SW 1271 (cell line): ENCODE measurements around the gene MLLT10.

Experiments used
- DNase-seq, 2 experiments: peaks; one replicate each; lab custom pipeline; 2025; lab: John Stamatoyannopoulos, UW

Gene MLLT10

DNA sequence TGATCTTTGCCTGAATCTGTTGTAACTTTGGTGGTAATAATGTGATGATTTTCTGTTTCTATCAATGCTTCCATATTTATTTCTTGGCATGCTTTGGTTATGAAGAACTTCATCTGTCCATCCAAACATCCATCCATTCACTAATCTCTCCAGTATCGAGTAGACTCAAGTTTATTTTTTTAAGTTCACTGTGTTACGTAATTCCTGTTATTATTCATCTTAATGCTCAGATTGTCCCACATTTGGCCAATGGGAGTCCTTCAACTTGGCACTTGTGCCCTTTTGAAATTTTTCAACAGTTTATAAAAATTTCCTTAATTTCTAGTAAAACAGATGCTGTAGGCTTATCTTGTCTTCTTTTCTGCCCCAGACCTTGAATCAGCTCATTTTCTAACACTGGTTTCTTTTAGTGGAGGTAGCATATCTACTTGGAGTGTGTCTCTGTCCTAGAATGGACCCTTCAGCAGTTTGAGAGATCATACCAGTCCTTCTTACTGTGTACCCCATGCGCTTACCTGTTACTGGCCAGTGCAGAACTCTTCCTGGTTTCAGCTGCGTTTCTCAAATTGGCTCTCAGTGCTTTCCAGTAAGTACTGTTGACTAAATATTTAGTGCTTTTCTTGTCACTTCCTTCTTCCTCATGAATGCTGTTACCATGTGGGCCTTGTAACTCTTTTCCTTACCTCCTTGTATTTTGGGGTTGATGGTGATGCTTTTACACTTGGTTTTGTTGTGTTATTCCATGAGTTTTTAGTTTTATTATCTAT, 100.8 kb downstream of the MLLT10 start:
- no peak for DNase-seq

- no peak for DNase-seq
Observed at GRCh38 chr10:21637795-21638194, 103.8 kb downstream of the MLLT10 start.

DNA sequence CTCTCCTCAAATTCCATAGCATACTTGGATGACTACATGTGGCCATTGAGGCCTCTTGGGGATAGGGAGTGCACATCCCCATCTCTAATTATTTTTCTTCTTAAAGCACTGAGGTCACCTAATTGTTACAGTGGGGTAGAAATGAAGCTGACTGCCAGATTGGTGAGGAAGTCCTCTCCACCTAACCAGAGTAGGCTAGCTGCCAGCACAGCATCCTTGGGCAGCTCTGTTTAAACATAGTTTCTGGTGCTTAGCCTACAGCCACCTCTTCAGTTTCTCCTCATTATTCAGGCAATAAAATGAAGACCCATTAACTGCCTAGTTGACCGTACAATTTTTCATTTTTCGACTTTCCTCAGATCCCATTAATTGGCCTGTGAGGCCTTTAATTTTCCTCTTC, 104.6 kb downstream of the MLLT10 start:
- DNase-seq, result no peak

DNA sequence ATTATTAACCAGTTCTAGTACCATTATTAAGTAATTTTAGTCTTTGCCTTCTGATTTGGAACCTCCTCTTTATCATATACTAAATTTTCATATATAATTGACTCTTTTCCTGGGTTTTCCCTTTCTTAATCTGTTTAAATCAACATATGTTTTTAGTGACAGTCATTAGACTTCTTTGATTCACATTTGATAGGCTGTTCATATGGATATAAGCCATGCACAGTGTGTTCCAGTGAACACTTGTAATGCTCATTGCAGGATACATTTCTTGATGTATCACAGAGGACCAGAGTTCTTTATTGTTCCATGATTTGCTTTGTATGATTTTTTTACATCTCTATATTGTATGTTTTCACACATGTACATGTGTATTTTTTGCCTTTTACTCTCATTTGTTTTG, 114.0 kb downstream of the MLLT10 start:
- no peak for DNase-seq

- no peak for DNase-seq
Observed at GRCh38 chr10:21649454-21649872, 115.4 kb downstream of the MLLT10 start.

DNA sequence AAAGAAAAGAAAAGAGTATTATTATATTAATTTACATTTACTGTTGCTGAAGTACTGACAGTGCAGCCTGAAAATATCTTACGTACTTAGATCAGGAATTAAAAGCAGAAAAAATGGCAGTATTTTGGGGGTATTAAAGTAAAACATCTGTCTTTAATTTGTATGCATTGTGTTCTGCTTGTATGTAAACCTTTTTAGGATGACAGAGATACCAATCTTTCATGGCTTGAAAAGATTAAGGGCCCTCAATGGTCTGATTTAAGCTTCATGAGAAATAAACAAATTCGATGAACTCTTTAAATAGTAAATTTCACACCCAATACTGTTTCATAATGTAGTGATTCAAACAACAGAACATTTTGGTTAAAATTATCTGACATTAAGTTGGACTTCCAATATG, 116.3 kb downstream of the MLLT10 start:
- no peak for DNase-seq

- DNase-seq, result no peak
Observed at GRCh38 chr10:21655236-21655635, 121.2 kb downstream of the MLLT10 start.

GRCh38 chr10:21655687-21656086, 121.7 kb downstream of the MLLT10 start:
- no peak for DNase-seq

- no peak for DNase-seq
Observed at GRCh38 chr10:21661087-21661486, 127.1 kb downstream of the MLLT10 start.

GRCh38 chr10:21661935-21662334, 127.9 kb downstream of the MLLT10 start:
- no peak for DNase-seq

DNA sequence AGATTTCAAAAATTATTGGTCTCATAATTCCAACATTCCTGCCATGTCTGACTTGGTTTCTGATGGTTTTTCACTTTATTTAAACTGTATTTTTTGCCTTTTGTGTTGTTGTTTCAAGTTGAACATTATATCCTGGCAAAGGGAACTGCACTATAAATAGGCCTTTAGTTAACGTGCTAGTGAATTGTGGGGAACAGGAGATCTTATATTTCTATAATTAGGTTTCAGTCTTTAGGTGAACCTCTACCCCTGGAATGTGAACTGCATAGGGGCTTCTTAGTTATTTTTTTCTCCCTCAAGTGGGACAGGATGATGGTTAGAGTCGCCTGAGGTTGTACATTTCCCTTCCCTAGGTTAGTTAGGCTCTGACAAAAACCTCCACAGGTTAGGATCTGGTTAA, 128.6 kb downstream of the MLLT10 start:
- no peak for DNase-seq

DNA sequence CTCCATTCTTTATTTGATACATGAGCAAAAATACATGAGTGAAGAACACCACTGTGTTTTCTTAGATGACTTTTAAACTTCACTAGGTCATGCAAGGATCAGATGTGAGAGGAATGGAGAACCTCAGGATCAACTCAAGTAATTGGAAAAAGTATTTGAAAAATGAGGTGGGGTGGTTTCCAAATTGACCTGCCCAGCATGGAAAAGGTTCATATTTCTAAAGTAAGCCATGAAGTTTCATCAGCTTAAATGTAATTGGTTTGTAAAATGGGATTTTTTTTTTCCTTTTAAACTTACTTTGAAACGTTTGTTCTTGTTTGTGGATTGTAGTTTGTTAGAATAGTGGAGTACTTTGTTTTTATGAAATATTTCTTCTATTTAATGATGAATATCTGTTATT, 134.8 kb downstream of the MLLT10 start:
- DNase-seq, result no peak

DNA sequence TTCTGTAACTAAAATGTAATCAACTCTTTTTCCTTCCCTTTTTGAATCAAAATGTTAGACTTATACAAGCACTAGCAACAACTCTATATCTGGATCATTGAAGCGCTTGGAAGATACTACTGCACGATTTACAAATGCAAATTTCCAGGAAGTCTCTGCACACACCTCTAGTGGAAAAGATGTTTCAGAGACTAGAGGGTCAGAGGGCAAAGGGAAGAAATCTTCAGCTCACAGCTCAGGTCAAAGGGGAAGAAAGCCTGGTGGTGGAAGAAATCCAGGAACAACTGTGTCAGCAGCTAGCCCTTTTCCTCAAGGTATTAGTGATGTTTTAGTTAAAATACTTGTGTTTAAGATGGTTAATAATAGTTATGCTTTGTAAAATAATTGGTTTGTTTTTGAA, 136.4 kb downstream of the MLLT10 start:
- DNase-seq, result no peak

DNA sequence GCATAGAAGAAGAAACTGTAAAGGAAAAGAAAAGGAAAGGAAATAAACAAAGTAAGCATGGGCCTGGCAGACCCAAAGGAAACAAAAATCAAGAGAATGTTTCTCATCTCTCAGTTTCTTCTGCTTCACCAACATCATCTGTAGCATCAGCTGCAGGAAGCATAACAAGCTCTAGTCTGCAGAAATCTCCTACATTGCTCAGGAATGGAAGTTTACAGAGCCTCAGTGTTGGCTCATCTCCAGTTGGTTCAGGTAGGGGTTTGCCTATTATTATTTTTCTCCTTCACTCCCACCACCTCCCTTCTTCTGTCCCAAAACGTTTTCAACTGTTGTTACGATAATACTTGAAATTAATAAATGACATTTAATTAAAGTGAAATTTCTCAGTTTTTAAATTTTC, 139.6 kb downstream of the MLLT10 start:
- no peak for DNase-seq

DNA sequence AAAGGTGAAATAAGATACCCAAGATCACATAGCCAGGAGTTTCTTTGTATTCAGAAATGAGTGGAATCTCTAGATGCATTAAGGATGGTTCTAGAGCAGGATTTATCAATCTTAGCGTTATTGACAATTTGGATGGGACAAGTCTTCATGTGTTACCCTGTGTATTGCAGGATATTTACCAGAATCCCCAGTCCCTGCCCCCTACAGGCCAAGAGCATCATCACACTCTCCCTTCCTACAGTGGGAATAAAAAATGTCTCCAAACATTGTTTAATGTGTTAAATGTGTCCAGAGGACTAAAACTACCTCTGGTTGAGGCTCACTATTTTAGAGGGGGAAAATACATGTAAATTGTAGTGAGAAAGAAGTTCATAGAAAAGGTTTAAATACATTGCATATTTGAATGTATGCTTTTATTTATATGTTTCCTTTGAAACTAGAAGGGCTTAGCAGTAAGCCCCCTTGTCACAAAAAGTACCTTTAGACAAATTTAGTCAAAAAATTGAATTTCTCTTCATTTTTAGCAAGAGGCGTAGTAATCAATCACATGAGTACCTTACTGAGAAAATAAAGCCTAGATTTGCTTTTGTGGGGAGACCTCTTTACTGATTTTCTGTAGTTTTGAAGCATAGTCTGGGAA, 141.2 kb downstream of the MLLT10 start:
- peak; percentile 1 to 41 for DNase-seq

GRCh38 chr10:21677551-21677950, 143.5 kb downstream of the MLLT10 start:
- no peak for DNase-seq

- DNase-seq, result no peak
Observed at GRCh38 chr10:21681156-21681555, 147.1 kb downstream of the MLLT10 start.

DNA sequence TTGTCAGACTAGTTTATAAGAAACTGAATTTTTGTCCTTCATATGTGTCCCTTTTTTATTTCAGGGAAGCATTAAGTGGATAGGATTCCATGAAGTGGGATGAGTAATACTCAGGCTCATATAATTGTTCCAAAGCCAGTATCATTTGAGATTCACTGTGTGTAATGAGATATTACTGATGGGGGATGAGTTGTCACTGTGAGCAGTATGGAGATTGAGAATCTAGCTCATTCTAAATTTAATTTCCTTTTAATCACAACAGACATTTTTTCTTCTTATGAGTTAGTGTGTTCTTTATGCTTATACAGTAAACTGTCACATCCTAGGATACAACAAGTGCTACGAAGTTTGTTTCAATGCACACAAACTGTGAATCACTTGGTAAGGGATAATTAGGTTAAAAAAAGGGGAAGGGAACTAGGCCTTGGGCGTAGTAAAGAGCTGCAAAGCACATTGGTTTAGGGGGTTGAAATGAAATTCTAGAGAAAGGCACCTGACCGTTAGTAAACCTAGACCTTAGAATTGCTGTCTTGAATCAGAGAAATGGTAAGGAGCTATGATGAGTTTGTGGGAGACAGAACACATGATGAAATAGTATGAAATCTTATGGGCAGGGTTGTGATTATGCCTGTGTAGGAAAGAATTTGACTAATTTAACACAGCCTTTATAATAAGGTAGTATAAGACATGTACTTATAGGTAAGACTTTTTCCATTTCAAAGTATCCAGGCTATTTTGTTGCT, 153.4 kb downstream of the MLLT10 start:
- no peak for DNase-seq

GRCh38 chr10:21688009-21688332, 153.9 kb downstream of the MLLT10 start:
- no peak for DNase-seq

GRCh38 chr10:21688870-21689269, 154.8 kb downstream of the MLLT10 start:
- no peak for DNase-seq

GRCh38 chr10:21689881-21690280, 155.8 kb downstream of the MLLT10 start:
- DNase-seq, result no peak

- no peak for DNase-seq
Observed at GRCh38 chr10:21692916-21693315, 158.9 kb downstream of the MLLT10 start.

- DNase-seq, result no peak
Observed at GRCh38 chr10:21693418-21693817, 159.4 kb downstream of the MLLT10 start.
